GM10248 (cell line): ENCODE data around the gene AMBN.

Experiments used
- CTCF ChIA-PET: fragments of 300-600 bp; sonication (Branson Sonifier 250); formaldehyde crosslinking; extraction: SDS; loops from one replicate; lab custom pipeline; 2021; ENCODE audit warnings: antibody characterized with exemption; lab: Yijun Ruan, JAX
- POLR2A ChIA-PET: fragments of 350-650 bp; sonication (Branson Sonifier 250); formaldehyde crosslinking; extraction: SDS; loops from one replicate; lab custom pipeline; 2020; ENCODE audit warnings: antibody characterized with exemption; lab: Yijun Ruan, JAX
- DNase-seq: peaks from one replicate; pipeline ENCODE4 v3.0.0; 2012; ENCODE audit errors: extremely low spot score
- TF ChIP-seq, protein P1 (sequence below): IDR thresholded peaks from 2 replicates; pipeline ENCODE4 v1.5.1; 2012; ENCODE audit warnings: mild to moderate bottlenecking, low read depth; ENCODE audit errors: extremely low read depth, missing control alignments, control extremely low read depth

The AMBN gene, protein sequence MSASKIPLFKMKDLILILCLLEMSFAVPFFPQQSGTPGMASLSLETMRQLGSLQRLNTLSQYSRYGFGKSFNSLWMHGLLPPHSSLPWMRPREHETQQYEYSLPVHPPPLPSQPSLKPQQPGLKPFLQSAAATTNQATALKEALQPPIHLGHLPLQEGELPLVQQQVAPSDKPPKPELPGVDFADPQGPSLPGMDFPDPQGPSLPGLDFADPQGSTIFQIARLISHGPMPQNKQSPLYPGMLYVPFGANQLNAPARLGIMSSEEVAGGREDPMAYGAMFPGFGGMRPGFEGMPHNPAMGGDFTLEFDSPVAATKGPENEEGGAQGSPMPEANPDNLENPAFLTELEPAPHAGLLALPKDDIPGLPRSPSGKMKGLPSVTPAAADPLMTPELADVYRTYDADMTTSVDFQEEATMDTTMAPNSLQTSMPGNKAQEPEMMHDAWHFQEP

DNA sequence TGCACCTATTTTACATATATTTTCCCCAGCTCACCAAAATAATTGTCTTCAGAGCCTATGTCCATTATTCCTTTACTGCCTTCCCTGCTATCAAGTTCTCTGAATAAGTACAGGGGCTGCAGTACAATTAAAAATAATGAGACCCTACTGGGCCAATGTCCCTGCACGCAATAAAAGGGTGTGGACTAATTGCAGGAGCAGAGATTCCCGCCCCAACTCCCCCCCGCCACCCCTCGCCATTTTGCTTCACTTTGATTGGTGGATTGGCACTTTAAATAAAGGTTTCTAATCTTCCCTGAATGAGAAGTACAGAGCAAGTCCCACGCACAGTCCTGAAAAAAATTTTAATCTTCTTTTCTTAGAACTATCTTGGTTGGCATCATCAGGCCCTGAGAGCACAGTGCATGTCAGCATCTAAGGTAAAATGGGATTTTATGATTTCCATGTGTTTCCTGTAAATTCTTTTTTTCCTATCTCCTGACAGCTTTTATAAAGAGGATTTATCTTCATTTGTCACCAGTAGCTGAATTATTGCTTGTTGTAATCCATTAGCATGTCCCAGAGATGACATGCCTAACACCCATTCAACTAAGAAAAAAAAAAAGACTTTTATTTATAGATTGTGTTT is at the start of gene AMBN:
Gene AMBN, plus strand, starts transcription at position 302 of the 628 bp plus-strand sequence. Its CDS starts 103 bp downstream, at position 405.
- TF ChIP-seq, protein P1, sequence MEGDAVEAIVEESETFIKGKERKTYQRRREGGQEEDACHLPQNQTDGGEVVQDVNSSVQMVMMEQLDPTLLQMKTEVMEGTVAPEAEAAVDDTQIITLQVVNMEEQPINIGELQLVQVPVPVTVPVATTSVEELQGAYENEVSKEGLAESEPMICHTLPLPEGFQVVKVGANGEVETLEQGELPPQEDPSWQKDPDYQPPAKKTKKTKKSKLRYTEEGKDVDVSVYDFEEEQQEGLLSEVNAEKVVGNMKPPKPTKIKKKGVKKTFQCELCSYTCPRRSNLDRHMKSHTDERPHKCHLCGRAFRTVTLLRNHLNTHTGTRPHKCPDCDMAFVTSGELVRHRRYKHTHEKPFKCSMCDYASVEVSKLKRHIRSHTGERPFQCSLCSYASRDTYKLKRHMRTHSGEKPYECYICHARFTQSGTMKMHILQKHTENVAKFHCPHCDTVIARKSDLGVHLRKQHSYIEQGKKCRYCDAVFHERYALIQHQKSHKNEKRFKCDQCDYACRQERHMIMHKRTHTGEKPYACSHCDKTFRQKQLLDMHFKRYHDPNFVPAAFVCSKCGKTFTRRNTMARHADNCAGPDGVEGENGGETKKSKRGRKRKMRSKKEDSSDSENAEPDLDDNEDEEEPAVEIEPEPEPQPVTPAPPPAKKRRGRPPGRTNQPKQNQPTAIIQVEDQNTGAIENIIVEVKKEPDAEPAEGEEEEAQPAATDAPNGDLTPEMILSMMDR = no peak
- POLR2A ChIA-PET = no interaction called here
- CTCF ChIA-PET = interaction anchor here (0.7 to 2.5 kb wide), 2 partner anchors 9 to 13 kb away, joined by 3 to 12 read pairs; no protein-coding TSS in a partner anchor
- DNase-seq = no peak

DNA sequence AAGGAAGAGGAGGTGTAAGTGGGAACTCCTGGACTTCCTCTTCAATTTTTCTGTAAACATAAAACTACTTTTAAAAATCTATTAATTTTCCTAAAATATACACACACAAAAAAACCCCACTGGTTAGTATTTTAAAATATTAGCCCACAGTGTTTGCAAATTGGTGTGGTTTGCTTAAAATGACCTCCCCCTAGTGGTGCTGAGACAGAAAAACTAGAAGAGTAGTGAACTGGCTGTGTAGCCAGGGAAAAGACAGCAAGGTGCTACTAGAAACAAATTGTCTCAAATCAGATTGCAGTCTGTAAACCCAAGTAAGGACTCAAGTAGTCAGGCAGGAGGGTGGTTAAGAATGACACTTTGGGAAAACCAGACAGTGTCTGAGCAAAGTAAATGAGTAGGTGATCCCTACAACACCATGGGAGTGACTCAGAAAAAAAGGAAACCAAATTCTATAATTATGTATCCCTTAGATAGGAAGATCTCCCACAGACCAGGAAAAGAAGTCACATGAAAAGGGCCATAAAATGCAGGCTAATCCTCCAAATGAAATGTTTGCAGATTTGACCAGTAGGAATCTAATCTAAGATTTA is 47.7 kb upstream of the AMBN start:
- POLR2A ChIA-PET = no interaction called here
- CTCF ChIA-PET = interaction anchor here (1.3 kb wide), 1 partner anchor 9 kb away, joined by 4 read pairs; no protein-coding TSS in a partner anchor
- TF ChIP-seq, protein P1 = peak; percentile 42
- no peak for DNase-seq

GRCh38 chr4:70556856-70557255 is 35.2 kb upstream of the AMBN start:
- TF ChIP-seq, protein P1 = no peak
- ChIA-PET CTCF (no interaction called here), POLR2A (no interaction called here)
- DNase-seq = no peak

- TF ChIP-seq, protein P1 = peak; percentile 87
- CTCF ChIA-PET = interaction anchor here (0.7 to 3.0 kb wide), 13 partner anchors 9 to 451 kb away, joined by 3 to 21 read pairs (median 3); no protein-coding TSS in a partner anchor
- POLR2A ChIA-PET = no interaction called here
- DNase-seq = peak; percentile 67
Observed at GRCh38 chr4:70559211-70559830, 32.7 kb upstream of the AMBN start.

DNA sequence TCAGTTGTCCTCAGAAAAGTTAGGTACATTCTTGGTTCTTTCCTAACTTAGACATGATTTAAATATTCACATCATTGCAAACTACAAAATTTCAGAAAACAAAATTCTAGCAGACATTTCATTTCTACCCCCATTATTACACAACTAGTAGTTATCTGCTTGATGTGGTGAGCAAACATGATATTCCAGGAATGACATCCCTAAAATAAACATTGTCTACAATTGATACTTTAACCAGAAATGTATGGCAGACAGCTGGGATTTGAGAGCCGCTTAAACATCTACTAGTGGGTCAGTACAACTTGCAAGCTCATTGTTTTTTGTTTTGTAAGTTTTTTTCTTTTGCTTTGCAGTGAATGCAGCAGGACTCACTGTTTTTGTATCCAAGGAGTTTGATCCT is 32.1 kb upstream of the AMBN start:
- ChIA-PET POLR2A (no interaction called here), CTCF (interaction anchor here (1.0 to 3.0 kb wide), 8 partner anchors 10 to 367 kb away, joined by 3 to 21 read pairs (median 4); no protein-coding TSS in a partner anchor)
- TF ChIP-seq, protein P1 = no peak
- no peak for DNase-seq

DNA sequence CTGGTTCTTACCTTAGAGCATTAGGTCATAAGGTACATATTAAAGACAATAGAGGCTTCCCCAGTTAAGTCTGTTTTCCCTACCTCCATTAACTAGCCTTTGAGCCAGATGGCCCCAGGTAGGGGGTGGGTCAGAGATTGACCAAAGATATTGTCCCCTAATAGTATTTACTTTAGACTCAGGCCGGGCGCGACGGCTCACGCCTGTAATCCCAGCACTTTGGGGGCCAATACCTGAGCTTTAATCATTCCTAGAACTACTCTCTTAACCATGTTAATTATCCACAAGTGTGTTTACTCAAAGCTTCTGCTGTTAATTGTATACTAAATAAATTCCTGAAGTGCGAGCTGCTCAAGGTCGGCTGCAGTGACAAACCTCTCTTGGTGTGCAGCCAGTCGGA is 28.0 kb upstream of the AMBN start:
- ChIA-PET POLR2A (no interaction called here), CTCF (no interaction called here)
- TF ChIP-seq, protein P1 = no peak
- no peak for DNase-seq
